K562 (cell line): ENCODE data around the gene MAU2. TPM values are rescaled to one million over a fixed set of nuclear protein-coding genes. Genes with fewer than 3 reads are reported as not detected.

ENCODE experiments used
- ATAC-seq: fragments of 200-7000 bp; cut with Tn5 transposase; 3 replicates; pipeline ENCODE4 v1.9.1; 2020; ENCODE audit warnings: moderate library complexity
- BruUV-seq: library from RNA; stranded (reverse); fragments of 400-500 nt; replicated peaks from 2 replicates; lab custom pipeline; 2021; lab: Mats Ljungman, UMichigan
- CTCF ChIA-PET: fragments of 300-600 bp; formaldehyde crosslinking; extraction: SDS; loops from one replicate; lab custom pipeline; 2021; ENCODE audit warnings: low intra/inter-chr PET ratio; lab: Yijun Ruan, JAX
- POLR2A ChIA-PET: fragments of 300-600, 350-650 bp; sonication (Branson Sonifier 250); formaldehyde crosslinking; extraction: SDS; loops from one replicate; lab custom pipeline; 2021; ENCODE audit warnings: antibody characterized with exemption, inconsistent platforms; lab: Yijun Ruan, JAX
- DNase-seq, 4 experiments: peaks; one replicate each; pipeline versions ENCODE4 v3.0.0 to v3.0.0-alpha.2; 2011 to 2018; ENCODE audit warnings: low spot score in 3 of 4, mixed read lengths in 3 of 4; ENCODE audit errors: extremely low read depth in 1 of 4
- FAIRE-seq: peaks from 2 replicates; lab custom pipeline; 2011; peaks lifted over from hg19 to GRCh38; lab: Jason Lieb, UNC
- H2AFZ ChIP-seq: 2 replicates; pipeline ENCODE4 v1.6.0; 2011; ENCODE audit warnings: low read depth, low read length, control low read depth, inconsistent platforms
- H3K27ac ChIP-seq: fragments of 200-600 bp; 3 replicates; pipeline ENCODE4 v1.8.0; 2011; ENCODE audit warnings: low read depth, mild to moderate bottlenecking, control low read depth, inconsistent platforms, low read length, moderate library complexity, mixed read lengths; ENCODE audit errors: extremely low read depth
- H3K27me3 ChIP-seq, 2 experiments: fragments of 300-600 bp in 1 of 2; 2 replicates in 1 of 2; 3 replicates in 1 of 2; pipeline versions ENCODE4 v1.6.0 to v1.8.0; 2011; ENCODE audit warnings: inconsistent platforms in 2 of 2, low read length in 2 of 2, mild to moderate bottlenecking in 1 of 2, mixed read lengths in 1 of 2, moderate library complexity in 1 of 2; ENCODE audit not compliant: control insufficient read depth in 2 of 2, insufficient read depth in 2 of 2
- H3K36me3 ChIP-seq: fragments of 300-600 bp; 3 replicates; pipeline ENCODE4 v1.8.0; 2011; ENCODE audit warnings: mild to moderate bottlenecking, low read length, inconsistent platforms; ENCODE audit not compliant: control insufficient read depth, insufficient read depth
- H3K4me1 ChIP-seq, 2 experiments: fragments of 200-600 bp in 1 of 2; replicated peaks in 1 of 2; 2 replicates in 1 of 2; 3 replicates in 1 of 2; pipeline versions ENCODE4 v1.5.1 to v1.8.0; 2011; ENCODE audit warnings: inconsistent platforms in 2 of 2, low read length in 2 of 2, mild to moderate bottlenecking in 1 of 2, mixed read lengths in 1 of 2, moderate library complexity in 1 of 2; ENCODE audit not compliant: control insufficient read depth in 2 of 2, insufficient read depth in 2 of 2
- H3K4me2 ChIP-seq: 2 replicates; pipeline ENCODE4 v1.6.1; 2011; ENCODE audit warnings: low read length, control low read depth, inconsistent platforms, mixed read lengths; ENCODE audit not compliant: insufficient read depth
- H3K4me3 ChIP-seq: fragments of 200-600 bp; sonication (generic), shearing (Covaris generic); 2 replicates; pipeline ENCODE4 v1.5.1; 2016; ENCODE audit warnings: control low read depth, inconsistent platforms
- H3K79me2 ChIP-seq: fragments of 200-600 bp; 3 replicates; pipeline ENCODE4 v1.8.0; 2011; ENCODE audit warnings: low read length, inconsistent platforms; ENCODE audit not compliant: control insufficient read depth, insufficient read depth
- H3K9ac ChIP-seq, 2 experiments: 2 replicates each; pipeline versions ENCODE4 v1.6.0 to v1.6.1; 2011; ENCODE audit warnings: low read depth in 2 of 2, low read length in 2 of 2, control low read depth in 1 of 2, inconsistent platforms in 1 of 2, mild to moderate bottlenecking in 1 of 2, mixed read lengths in 1 of 2; ENCODE audit not compliant: insufficient read depth in 1 of 2
- H3K9me1 ChIP-seq: one replicate; pipeline ENCODE4 v1.6.0; 2011; ENCODE audit warnings: inconsistent platforms, mild to moderate bottlenecking, low read length, moderate library complexity; ENCODE audit not compliant: control insufficient read depth, insufficient read depth
- H3K9me3 ChIP-seq: replicated peaks from 2 replicates; pipeline ENCODE4 v1.5.1; 2011; ENCODE audit warnings: low read depth, low read length, inconsistent platforms; ENCODE audit not compliant: control insufficient read depth, insufficient read depth
- H4K20me1 ChIP-seq: replicated peaks from 2 replicates; pipeline ENCODE4 v1.6.1; 2011; ENCODE audit warnings: low read length, inconsistent platforms, mixed read lengths; ENCODE audit not compliant: control insufficient read depth, insufficient read depth
- POLR2G ChIP-seq: fragments of 200-400 bp; formaldehyde crosslinking; IDR thresholded peaks from 2 replicates; pipeline ENCODE4 v1.6.1; 2017; ENCODE audit warnings: low read depth, mild to moderate bottlenecking, antibody characterized with exemption, low read length, moderate library complexity
- TSC22D4 ChIP-seq: fragments of 450-650 bp; IDR thresholded peaks from 2 replicates; pipeline ENCODE4 v1.6.1; 2016; ENCODE audit warnings: missing genetic modification characterization, missing biosample characterization, control low read depth
- ZFP36 ChIP-seq: fragments of 150-350 bp; IDR thresholded peaks from 2 replicates; pipeline ENCODE4 v1.6.1; 2018; ENCODE audit warnings: low read length, low read depth; ENCODE audit not compliant: partially characterized antibody
- WGBS: fragments of 100-300 bp; shearing (Covaris generic); methylation state at CpG from one replicate; pipeline ENCODE4 v1.1.6; 2016; ENCODE audit warnings: low coverage, mixed read lengths; ENCODE audit not compliant: insufficient coverage; ENCODE audit errors: missing lambda C conversion rate; 5-methylcytosine and 5-hydroxymethylcytosine counted together
- in situ Hi-C: fragments of 300-500 bp; cut with MboI; formaldehyde crosslinking; loops from 4 replicates; pipeline ENCODE4 v1.15.0; 2018; ENCODE audit warnings: inconsistent platforms, mixed read lengths
- intact Hi-C: fragments of 100-400 bp; cut with micrococcal nuclease; formaldehyde crosslinking; loops from 2 replicates; pipeline ENCODE4 v1.14.2; 2022
- polyA plus RNA-seq, 8 experiments: library from polyadenylated mRNA; depleted of rRNA in 4 of 8; stranded (reverse) in 5 of 8; unstranded in 3 of 8; fragments of >200 nt; fragmentation: Nextera tagmentation in 2 of 8; fragmentation: Illumina TruSeq in 1 of 8; extraction: Ambion mirVana in 2 of 8; extraction: Trizol in 1 of 8; gene quantifications; 2 replicates each; pipeline versions ENCODE4 v1.2.1 to v1.2.3, GENCODE V29; 2011 to 2014; ENCODE audit warnings: inconsistent platforms in 1 of 8, missing spikeins in 1 of 8
- total RNA-seq, 7 experiments: library from RNA; depleted of rRNA in 6 of 7; stranded (reverse); fragments of >200 nt in 6 of 7; fragmentation: Illumina TruSeq in 2 of 7; extraction: Trizol in 2 of 7; gene quantifications; 2 replicates each; pipeline versions ENCODE4 v1.2.1 to v1.2.3, GENCODE V29; 2011 to 2021; ENCODE audit warnings: low replicate concordance in 1 of 7
- TF ChIP-seq, protein P1 (sequence below), 3 experiments: IDR thresholded peaks in 2 of 3; conservative IDR thresholded peaks in 1 of 3; 2 replicates each; pipeline ENCODE4 v1.5.1; 2011 to 2012; ENCODE audit warnings: low read length in 3 of 3, mild to moderate bottlenecking in 3 of 3, control low read depth in 2 of 3, improper control_type of control experiment in 1 of 3, inconsistent platforms in 1 of 3, low read depth in 1 of 3, mixed read lengths in 1 of 3, moderate library complexity in 1 of 3; ENCODE audit not compliant: insufficient read depth in 2 of 3

MAU2 gene
- total and polyA plus RNA-seq, 9 of the 15 experiments (the other 6 are each of a cell fraction or from before 2014, with no cell fraction given) = 1.2 to 48.1 (median 19.4) TPM

DNA sequence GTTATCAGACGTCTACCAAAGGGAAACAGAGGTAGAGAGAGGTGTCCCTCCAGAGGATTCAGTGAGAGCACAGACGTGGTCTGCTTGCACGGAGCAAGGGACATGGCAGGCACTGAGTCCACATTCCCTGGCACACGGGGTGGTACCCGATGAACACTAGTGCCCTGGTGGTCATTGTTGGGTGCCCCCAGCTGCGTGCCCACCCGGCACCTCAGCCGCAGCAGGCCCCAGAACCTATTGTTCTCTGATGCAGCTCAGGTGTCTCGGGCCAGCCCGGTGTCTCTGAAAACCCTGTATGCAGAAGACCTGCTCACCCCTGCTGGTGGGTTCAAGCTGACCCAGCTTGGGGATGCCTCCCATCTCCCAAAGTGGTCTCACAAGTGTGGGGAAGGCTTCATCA is 12.3 kb upstream of the MAU2 start:
- in situ Hi-C loops (no loop called here), intact Hi-C loops (no loop called here)
- Histone ChIP-seq H3K36me3 (peaks cover 84% of the 10 kb centered on the region), H3K27me3 (no peaks in the 10 kb centered on the region), H4K20me1 (0 out of 2 replicates have a peak, but pooled peaks cover 4% of the 10 kb centered on the region), H3K9me1 (no peaks in the 10 kb centered on the region), H3K4me3 (no peak overlapping the region), H3K4me1 (peaks cover 0 to 6% of the 10 kb centered on the region in 2 experiments; a peak in 2 of 5 replicates), H3K4me2 (no peak overlapping the region), H3K79me2 (no peaks in the 10 kb centered on the region), H2AFZ (no peak overlapping the region), H3K9ac (no peak overlapping the region), H3K27ac (no peak overlapping the region), H3K9me3 (no peaks in the 10 kb centered on the region)
- POLR2A ChIA-PET = no interaction called here
- FAIRE-seq (no peak), ATAC-seq (no peak), DNase-seq (no peak)
- WGBS = 96% methylated on average over 8 of the region's 10 CpGs
- CTCF ChIA-PET = no interaction called here
- BruUV-seq = no TSS peak
- 0 out of 2 replicates have a peak, but pooled peaks have one; percentile 28 for TF ChIP-seq POLR2G
- no peak for TF ChIP-seq TSC22D4 (tag)

DNA sequence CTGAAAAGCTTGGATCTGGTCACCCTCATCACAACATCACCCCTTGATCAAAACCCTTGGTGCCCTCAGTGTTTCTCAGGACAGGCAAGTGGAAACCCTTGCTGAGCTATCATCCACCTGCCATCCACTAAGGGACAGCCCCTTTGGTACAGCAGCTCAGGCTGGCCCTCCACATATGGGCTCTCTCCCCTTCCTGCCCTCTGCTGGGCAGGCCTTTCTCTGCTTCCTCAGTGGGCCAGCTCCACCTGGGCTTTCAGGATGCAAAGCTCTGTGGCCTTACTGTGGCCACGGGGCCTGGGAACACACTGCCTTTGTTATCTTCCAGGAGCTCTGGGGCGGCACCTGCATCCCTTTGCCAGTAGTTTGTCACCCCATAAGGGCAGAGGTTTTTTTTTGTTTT is 5.2 kb upstream of the MAU2 start:
- Histone ChIP-seq H3K9ac (peak overlapping the region in 1 of 2 experiments; percentile 73; a peak in 1 of 4 replicates), H3K4me3 (no peak overlapping the region), H3K79me2 (peaks cover 23% of the 10 kb centered on the region), H3K27ac (no peak overlapping the region), H2AFZ (no peak overlapping the region), H3K27me3 (no peaks in the 10 kb centered on the region), H3K4me2 (no peak overlapping the region), H3K9me3 (no peaks in the 10 kb centered on the region), H3K9me1 (no peaks in the 10 kb centered on the region), H4K20me1 (0 out of 2 replicates have a peak, but pooled peaks cover 3% of the 10 kb centered on the region), H3K36me3 (peaks cover 52% of the 10 kb centered on the region), H3K4me1 (peaks cover 4 to 16% of the 10 kb centered on the region in 2 experiments; a peak in 4 of 5 replicates)
- CTCF ChIA-PET = no interaction called here
- intact Hi-C loops = no loop called here
- DNase-seq = peak in 1 of 4 experiments; percentile 14
- TF ChIP-seq, protein P1, sequence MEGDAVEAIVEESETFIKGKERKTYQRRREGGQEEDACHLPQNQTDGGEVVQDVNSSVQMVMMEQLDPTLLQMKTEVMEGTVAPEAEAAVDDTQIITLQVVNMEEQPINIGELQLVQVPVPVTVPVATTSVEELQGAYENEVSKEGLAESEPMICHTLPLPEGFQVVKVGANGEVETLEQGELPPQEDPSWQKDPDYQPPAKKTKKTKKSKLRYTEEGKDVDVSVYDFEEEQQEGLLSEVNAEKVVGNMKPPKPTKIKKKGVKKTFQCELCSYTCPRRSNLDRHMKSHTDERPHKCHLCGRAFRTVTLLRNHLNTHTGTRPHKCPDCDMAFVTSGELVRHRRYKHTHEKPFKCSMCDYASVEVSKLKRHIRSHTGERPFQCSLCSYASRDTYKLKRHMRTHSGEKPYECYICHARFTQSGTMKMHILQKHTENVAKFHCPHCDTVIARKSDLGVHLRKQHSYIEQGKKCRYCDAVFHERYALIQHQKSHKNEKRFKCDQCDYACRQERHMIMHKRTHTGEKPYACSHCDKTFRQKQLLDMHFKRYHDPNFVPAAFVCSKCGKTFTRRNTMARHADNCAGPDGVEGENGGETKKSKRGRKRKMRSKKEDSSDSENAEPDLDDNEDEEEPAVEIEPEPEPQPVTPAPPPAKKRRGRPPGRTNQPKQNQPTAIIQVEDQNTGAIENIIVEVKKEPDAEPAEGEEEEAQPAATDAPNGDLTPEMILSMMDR (IDR thresholded peaks at IDR 0.05 in 2 of 3, conservative IDR thresholded peaks at IDR 0.05 in 1 of 3; ENCODE audit: insufficient read depth in 2 of 3, low read depth in 1 of 3, low read length in 3 of 3) = peak in 2 of 3 experiments; percentile 7 to 11; a peak in 1 of 6 replicates
- TF ChIP-seq ZFP36 = no peak
- 82% methylated on average over 2 of the region's 2 CpGs for WGBS
- POLR2A ChIA-PET = interaction anchor here (0.6 to 2.0 kb wide), 7 partner anchors 10 to 876 kb away, joined by 3 to 10 read pairs (median 3); no protein-coding TSS in a partner anchor
- no peak for FAIRE-seq
- peak; percentile 12; the same call in 1 of the 3 replicates for ATAC-seq
- no TSS peak for BruUV-seq
- in situ Hi-C loops = no loop called here
